ENCODE data around the gene RPL41.

RPL41 gene

DNA sequence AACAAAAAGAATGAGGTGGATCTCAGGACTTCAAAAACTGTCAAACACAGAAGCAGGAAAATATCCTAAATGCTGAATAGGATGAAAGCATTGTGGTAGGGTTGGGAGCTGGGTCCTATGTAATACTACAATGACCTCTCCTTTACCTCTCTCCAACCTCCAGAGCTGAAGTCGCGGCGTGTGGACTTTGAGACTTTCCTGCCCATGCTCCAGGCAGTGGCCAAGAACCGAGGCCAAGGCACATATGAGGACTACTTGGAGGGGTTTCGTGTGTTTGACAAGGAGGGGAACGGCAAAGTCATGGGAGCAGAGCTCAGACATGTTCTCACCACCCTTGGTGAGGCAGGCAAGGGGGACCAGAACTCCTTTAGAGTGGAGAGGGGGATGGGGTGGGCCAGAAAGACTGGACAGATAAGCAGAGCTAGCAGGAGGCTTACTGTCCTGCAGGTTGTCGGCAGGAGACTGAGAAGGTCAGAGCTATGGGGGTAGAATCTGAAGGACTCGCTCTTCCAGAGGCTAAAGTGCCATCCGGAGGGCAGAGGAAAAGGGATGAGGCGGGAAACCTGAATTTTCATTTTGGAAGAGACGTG, 38.9 kb downstream of the RPL41 start:
- TF ChIP-seq, protein P1, sequence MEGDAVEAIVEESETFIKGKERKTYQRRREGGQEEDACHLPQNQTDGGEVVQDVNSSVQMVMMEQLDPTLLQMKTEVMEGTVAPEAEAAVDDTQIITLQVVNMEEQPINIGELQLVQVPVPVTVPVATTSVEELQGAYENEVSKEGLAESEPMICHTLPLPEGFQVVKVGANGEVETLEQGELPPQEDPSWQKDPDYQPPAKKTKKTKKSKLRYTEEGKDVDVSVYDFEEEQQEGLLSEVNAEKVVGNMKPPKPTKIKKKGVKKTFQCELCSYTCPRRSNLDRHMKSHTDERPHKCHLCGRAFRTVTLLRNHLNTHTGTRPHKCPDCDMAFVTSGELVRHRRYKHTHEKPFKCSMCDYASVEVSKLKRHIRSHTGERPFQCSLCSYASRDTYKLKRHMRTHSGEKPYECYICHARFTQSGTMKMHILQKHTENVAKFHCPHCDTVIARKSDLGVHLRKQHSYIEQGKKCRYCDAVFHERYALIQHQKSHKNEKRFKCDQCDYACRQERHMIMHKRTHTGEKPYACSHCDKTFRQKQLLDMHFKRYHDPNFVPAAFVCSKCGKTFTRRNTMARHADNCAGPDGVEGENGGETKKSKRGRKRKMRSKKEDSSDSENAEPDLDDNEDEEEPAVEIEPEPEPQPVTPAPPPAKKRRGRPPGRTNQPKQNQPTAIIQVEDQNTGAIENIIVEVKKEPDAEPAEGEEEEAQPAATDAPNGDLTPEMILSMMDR (IDR thresholded peaks at IDR 0.05), result no peak

DNA sequence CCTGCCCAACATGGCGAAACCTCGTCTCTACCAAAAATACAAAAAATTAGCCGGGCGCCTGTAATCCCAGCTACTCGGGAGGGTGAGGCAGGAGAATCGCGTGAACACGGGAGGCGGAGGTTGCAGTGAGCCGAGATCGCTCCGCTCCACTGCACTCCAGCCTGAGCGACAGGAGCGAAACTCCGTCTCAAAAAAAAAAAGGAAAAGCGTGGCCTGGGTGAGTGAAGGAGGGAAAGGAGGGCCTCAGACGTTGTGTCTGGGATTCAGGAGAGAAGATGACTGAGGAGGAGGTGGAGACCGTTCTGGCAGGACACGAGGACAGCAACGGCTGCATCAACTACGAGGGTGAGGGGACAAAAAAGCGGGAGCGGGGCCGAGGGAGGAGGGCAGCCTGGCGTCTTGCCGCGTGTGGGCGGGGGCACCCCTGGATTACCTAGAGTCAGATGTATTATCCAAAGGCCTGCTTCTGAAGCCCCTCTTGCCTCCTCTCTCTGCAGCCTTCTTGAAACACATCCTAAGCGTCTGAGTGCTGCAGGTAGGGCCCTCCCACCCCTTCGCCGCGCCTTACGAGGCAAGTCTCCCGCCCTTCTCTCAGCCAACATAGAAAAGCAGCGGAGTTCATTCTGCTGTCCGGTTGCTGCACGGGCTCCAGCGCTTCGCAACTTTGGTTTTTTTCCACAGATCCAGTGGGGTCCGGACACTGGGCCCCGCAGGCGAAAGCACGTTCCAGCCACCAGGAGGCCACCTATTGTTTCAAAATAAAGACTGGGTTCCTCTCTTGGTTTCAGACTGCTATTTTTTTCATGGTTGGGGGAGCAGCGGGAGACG, 41.0 kb downstream of the RPL41 start:
- TF ChIP-seq, protein P1 (IDR thresholded peaks at IDR 0.05), result peak; percentile 48; the same call in 1 of the 2 replicates

DNA sequence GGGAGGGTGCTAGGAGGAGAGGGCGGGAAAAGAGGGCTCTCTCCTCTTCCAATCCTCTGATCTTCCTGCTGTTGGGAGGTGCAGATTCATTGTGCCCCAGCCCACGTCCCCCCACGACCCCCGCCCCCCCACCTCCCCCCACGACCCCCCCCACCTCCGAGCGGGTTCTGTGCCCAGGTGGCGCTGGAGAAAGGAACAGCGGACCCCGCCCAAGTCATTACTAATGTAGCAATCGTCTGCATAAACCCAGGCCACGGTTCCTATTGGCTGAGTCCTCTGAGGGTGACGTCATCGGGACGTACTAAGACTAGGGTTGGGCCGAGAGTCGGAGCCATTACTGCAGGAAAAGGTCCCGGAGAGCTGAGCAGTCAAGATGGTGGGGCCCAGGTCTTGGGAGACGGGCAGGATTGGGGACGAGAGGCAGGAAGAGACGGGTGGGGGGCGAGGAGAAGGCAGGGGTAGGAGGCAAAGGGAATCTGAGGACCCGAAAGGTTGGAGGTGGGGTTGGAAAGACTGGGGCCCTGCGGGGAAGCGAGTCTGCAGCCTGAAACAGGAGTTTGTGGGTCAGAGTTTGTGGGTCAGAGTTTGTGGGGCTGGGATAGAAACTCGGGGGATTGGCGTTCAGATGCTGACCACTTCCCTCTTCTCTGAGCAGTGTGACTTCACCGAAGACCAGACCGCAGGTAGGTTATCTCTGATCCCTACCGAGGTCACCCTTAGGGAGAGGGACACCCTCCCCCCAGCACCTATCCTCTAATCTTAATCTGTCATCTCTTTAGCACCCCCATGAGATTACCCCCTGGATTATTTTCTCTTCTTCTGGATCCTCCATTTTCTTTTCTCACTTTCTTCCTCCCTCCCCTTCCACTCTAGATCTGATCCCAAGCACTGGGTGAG, 41.8 kb downstream of the RPL41 start, which contains the start of gene MYL6:
TSS of gene MYL6 (plus strand) at position 331 of the 897 bp plus-strand sequence. CDS start at position 374, 43 bp downstream.
- TF ChIP-seq, protein P1 (IDR thresholded peaks at IDR 0.05), result 0 out of 2 replicates have a peak, but pooled peaks have one; percentile 5

GRCh38 chr12:56158926-56159461, 42.6 kb downstream of the RPL41 start:
- TF ChIP-seq, protein P1 (IDR thresholded peaks at IDR 0.05), result no peak

DNA sequence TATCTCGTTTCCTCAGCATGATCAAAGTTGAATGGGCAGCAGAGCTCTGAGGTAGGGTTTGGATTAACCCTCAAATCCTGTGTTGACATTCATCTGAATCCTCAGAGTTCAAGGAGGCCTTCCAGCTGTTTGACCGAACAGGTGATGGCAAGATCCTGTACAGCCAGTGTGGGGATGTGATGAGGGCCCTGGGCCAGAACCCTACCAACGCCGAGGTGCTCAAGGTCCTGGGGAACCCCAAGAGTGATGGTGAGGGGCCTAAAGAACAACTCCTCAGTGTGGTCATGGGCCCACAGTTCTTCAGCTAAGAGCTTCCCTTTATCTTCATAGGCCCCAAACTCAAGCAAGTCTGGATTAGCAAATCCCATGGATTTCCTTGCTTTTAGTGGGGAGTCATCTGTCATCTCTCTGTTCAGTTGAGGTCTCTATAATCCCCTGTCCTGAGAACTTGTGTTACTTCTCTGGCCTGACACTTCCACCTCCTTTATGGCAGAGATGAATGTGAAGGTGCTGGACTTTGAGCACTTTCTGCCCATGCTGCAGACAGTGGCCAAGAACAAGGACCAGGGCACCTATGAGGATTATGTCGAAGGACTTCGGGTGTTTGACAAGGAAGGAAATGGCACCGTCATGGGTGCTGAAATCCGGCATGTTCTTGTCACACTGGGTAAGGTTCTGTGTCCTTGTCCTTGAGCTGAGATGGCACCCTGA, 43.2 kb downstream of the RPL41 start:
- TF ChIP-seq, protein P1 (IDR thresholded peaks at IDR 0.05), result no peak

GRCh38 chr12:56160193-56160763, 43.8 kb downstream of the RPL41 start:
- TF ChIP-seq, protein P1 (IDR thresholded peaks at IDR 0.05), result no peak

All from LNCAP (cell line).